Measurements from ENCODE around the gene SUCNR1.
"Not testable (repeated sequence)": the region's sequence is repeated elsewhere in the genome, so short reads cannot be mapped to it uniquely, and the experiment has no call there.

Gene SUCNR1

DNA sequence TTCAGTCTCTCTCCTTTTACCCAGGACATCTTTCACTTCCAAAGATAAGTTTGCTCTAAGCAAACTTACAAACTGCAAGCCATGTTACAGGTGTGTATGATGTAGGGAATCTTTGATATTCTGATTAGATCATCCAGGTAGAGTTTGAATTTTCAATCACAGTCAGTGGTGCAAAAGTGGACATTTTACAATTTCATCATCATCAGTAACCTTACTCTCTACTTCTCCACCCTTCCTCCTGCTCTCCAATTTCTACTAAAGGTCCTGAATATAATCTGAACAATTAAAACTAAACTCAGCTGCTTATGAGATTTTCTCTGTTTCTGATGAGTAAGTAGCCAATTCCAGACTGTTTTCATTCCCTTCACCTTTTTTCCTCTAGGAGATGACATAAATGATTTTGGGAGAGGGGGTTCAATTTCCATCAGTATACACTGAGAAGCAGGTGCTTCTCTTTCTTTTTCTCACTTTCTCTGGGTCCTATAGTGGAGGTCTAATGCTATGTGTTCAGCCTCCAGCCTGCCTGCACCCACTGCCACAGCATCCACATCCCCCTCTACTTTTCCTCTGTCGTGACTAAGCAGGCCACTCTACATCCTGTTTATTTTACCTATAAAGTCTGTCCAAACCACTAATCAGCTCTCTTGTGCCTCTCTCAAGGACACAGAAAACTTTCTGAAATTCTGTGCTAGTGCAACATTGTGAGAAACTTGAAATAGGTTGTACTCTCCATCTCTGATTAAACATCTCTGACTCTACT lies 27.6 kb downstream of the SUCNR1 start:
- DNase-seq (ENCODE audit: low read depth in 2 of 2) = no peak

DNA sequence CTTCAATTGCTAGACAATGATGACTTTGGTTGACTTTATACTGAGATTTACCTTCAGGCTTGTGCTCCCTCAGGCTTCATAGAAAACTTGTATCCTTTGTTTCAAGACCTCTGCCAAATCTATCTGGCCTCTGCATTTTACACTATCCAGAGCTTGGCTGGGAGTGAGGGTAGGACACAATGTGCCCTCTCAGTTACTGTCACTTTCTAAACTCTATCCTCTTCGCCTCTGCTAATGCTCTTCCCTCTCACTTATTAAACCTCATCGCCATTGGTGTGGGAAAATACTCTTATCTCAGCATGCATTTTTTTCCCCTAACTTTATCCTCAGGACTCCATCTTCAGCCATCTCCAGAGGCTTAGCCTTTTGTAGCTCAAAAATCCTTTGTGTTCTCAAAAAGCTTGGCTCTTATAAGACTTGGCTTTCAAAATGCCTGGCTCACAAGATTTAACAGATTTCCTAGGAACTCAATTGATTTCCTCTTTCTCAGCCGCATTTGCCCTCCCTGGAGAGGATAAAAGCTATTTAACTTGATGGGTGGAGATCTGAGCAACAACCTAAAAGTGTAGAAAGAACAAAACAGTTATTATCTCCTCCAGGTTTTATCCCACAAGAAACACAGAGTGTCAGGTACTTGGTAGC lies 28.3 kb downstream of the SUCNR1 start:
- DNase-seq (ENCODE audit: low read depth in 2 of 2) = no peak

DNA sequence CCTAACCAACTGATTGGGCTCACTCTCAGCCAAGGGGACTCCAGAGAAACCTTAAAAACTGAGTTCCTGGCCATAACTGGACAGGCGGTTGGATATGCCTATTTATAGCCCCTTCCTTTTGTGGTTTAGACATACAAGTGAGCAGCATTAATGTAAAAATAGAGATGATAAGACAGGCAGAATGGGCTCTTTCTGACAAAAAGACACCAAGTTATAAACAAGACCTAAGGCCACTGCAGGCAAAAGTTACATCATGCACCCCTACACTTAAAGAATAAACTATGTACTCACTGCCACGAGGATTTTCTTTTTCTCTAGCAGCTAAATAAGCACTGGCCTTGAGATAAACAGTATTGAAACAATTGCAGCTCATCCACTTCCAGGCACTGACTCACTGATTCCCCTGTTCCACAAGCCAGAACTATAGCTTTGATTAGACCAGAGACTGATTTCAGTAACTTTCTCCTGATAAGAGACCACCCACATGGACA lies 30.1 kb downstream of the SUCNR1 start:
- no peak for DNase-seq (ENCODE audit: low read depth in 2 of 2)

DNA sequence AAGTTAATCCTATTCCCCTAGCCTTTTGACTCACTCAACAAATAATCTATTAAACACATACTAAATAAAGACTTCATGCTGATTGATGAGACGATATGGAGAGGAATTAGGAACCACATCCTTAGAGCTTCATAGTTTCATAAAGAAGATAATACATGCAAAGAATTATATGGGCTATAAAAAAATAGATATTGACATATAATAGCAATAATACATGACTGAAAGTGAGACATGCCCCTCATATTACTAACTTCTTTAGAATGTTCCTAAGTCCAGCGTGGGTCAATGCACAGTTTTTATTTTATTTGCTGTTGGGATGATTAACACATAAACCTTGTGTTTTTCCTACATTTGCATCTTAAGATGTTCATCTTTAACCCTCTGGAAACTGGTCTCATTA lies 32.2 kb downstream of the SUCNR1 start:
- DNase-seq (ENCODE audit: low read depth in 2 of 2) = no peak

DNA sequence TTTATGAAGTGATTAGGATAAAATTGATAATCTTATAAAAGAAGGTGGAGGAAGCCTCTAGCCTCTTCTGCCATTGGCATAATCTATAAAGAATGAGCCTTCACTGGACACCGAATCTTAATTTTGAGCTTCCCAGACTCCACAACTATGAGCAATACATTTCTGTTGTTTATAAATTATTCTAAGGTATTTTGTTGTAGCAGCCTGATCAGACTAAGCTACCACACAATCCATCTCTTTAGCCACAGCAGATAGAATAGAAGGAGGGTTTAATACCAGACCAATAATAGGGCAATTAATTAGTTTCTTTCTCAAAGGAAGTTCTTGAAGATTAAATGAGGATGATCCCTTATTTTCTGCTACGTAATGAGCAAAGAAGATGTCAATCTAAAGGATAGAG lies 33.3 kb downstream of the SUCNR1 start:
- no peak for DNase-seq (ENCODE audit: low read depth in 2 of 2)

DNA sequence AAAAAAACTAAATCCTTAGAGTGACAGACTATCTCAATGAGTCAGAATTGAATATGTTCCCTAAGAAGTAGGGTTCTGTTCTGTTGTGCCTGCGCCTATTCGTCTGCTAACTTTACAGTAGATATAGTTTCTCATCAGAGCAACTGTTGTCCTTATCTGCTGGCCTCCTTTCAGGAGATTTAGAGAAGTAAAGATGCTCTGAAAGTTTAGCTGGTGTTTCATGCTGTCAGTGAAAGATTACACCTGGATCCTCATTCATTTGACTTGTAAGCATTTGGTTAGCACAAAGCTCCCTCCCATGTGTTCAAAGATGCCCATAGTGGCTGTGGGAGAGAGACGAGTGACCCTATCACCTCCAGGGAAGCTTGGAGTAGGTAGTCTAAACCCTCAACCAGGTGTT lies 35.0 kb downstream of the SUCNR1 start:
- no peak for DNase-seq (ENCODE audit: low read depth in 2 of 2)

DNA sequence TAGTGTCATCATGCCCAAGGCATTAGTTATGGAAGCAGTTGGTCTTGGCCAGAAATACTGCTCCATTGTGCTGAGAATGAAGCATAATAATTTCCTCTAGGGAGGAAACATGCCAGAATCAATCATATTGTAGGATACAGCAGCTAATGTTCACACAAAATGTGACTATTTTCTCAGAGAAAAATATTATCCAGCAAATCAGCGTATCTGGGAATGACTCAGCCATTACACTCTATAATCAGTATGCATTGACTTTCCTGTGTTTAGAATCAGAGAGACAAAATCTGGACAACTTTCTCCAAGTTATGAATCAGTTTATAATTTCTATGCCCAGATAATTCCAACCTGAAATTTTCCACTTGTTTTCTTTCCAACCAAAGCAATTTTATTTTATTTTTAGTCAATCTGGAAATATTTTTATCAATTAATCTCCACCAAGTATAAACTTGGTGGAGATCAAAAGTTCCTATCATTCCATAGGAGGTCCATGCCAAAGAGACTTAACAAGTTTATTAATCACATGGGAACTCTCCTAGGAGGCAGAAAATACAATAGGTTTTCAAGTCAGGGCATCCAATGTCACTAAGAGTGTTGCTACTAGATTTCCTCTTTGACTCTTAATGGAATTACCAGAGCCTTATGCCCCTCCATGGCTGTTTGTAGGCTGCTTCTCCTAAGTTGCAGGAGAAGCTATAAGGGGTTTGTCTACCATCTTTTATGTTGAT lies 36.4 kb downstream of the SUCNR1 start:
- DNase-seq (ENCODE audit: low read depth in 2 of 2) = no peak

DNA sequence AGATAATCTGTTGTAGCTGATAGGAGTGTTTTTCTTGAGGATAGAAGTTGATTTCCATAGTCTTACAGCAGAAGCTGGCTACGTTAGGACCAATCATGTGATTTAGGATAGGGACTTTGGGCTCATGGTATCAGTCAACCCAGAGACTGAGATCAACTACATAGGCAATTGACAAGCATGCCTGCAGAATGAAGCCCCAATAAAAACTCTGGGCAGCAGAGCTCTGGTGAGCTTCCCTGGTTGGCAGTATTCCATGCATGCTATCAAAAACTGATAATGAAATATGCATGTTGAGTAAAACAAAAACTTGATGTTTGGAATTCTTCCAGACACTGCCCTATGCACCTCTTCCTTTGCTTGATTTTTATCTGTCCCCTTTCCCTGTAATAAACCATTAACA lies 38.0 kb downstream of the SUCNR1 start:
- no peak for DNase-seq (ENCODE audit: low read depth in 2 of 2)

DNA sequence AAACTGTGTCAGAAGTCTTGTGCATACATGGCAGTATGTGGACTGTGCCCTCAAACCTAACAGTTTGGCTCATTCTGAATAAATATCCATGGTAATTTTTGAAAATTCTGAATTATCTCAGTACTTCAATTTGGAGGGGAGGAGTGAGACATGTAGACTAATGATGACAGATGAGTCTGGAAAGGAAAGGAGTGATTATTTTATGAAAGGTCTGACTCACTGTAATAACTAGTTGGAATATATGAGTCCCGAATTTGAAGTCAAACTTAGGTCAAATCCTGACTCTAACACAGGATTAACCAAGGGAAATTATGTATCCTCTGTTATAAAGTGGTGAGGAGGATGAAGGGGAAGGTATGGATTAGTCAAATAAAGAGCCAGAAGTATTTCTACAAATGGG lies 38.6 kb downstream of the SUCNR1 start:
- DNase-seq (ENCODE audit: low read depth in 2 of 2) = no peak

DNA sequence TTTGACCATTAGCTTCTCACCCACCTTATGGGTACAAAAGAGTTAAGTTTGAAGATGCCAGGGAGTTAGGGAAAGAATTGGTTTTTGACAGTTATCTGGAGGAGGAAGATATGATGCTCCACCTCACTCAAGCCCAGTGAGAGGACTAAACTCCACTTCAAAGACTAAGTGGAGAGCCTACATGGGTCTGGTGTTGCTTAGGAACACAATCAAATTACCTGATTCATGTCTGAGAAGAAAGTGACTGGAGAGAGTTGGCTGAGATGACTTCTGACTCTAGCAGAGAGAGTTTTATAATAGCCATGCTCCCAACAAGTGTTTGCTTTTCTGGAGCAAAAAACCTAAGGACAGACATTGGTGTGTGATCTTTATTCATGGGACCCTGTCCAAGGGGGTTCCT lies 43.3 kb downstream of the SUCNR1 start:
- no peak for DNase-seq (ENCODE audit: low read depth in 2 of 2)

DNA sequence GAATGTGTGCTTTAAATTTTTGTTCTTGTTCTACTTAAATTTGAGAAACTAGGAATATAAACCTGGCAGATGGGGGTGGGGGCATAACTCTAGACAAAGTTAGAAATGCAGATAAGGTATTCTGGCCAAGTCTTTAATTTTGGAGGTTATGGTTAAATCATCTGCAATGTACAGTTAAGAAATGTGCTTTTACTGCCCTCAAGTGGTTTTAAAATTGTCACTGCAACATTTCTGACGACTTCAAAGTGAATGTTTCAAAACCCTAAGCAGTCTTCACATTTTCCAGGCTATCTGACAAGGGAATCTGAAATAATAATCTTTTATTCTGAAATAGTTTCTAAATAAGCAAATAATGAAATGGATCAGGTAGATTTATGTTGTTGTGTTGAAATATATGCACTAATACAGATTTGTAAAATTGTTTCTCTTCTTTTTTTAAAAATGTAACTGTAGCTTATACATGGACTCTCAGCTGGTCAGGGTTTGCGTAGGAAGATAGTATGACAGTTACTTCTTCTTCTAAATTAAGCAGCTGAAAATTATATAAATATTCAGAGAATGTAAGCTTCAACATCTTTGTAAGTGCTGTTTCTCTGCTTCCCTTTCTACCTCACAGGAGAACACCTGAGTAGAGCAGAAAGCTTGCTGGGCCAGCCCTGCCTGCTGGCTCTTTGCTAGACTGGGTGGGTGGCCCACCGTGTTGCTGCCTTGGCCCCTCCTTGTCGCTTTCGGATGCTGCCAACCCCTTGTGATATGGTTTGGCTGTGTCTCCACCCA lies 45.0 kb downstream of the SUCNR1 start:
- DNase-seq (ENCODE audit: low read depth in 2 of 2) = no peak

DNA sequence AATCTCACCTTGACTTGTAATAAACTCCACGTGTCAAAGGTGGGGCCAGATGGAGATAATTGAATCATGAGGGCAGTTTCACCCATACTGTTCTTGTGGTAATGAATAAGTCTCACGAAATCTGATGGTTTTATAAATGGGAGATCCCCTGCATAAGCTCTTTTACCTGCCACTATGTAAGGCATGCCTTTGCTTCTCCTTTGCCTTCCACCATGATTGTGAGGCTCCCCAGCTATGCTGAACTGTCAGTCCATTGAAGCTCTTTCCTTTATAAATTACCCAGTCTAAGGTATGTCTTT lies 45.5 kb downstream of the SUCNR1 start:
- DNase-seq (ENCODE audit: low read depth in 2 of 2) = no peak

DNA sequence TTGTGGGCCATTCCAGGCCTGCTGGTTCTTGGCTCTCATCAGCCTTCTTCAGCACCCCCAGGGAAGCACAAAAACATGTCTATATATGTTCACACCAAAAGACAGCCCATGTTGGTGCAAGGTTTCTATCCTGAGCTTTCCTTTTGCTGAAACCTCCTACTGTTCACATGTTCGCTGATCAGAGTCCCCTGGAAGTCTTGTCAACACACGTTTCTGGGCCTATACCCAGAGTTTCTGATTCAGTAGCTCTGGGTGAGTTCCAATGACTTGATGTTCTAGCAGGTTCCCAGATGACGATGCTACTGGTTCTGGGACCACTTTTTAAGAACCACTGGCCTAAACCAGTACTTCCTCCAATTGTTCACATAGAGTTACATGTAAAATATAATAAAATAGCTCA lies 46.0 kb downstream of the SUCNR1 start:
- no peak for DNase-seq (ENCODE audit: low read depth in 2 of 2)

DNA sequence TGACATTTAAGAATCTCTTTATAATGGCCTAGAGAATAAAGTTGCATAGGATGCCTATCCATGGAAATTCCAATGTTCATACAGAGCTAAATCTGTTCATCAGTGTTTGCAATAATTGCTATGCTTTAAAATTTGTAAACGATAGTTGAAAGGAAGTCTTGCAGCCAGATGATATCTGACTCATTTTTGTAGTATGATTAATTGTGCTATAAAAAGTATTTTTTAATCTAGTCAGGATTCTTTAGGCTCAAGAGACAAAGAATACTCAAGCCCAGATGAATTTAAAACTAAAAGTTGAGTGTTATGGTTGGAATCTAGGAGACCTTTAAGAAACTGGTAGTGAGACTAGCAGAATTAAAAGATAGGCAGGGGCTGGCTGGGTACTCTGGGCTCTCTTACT lies 50.5 kb downstream of the SUCNR1 start:
- no peak for DNase-seq (ENCODE audit: low read depth in 2 of 2)

DNA sequence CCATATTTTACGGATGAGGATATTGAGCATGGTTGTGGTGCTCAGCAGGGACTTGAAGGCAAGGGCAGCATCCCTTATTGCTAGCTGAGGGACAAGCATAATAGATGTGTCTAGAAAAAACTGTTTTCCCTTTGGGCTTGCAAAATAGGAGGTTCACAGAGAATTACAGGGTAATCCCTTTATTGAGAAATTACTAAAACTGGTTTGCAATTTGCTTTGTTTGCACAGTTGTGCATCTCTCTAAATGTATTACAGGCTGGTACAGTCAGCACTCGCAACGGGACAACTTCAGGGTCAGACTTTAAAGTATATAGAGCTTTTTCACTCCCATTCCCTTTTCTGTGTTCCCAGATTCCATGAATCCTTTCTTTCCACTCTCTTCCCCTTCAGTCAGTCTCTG lies 51.3 kb downstream of the SUCNR1 start:
- DNase-seq (ENCODE audit: low read depth in 2 of 2) = no peak

DNA sequence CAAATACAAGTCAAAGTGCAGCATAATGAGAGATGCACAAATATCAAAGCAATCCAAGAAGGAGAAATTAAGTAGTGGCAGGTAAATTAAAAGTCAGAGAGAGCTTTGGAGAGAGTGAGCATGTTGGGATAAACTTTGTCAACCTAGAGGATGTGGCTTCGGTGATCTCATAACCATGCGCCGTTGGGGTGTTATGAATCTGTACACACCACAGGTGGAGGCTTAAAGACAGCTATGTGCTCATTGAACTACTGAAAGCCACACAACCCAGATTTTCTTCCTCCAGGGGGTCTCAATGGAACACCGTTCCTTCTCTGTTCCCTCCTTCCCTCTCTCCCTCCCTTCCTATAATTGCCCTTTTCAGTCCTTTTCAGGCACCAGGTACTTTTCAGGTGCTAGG lies 52.0 kb downstream of the SUCNR1 start:
- no peak for DNase-seq (ENCODE audit: low read depth in 2 of 2)

DNA sequence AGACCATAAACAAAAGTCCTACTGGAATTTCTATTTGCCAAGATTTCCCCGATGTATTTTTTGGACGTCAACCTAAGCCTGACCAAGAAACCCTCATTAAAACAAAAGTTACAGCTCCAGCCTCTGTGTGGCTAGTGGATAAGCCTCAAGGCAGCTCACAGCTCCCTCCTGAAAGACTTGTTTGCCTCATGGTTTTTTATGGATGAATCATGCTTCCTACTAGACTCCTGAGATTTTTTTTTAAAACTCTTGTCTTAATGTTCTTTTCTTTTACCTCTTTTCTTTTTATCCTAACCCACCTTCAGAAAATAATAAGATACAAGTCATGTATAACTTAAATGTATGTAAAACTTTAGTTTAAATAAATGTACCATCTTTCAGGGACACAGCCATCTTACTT lies 52.4 kb downstream of the SUCNR1 start:
- DNase-seq (ENCODE audit: low read depth in 2 of 2) = no peak

DNA sequence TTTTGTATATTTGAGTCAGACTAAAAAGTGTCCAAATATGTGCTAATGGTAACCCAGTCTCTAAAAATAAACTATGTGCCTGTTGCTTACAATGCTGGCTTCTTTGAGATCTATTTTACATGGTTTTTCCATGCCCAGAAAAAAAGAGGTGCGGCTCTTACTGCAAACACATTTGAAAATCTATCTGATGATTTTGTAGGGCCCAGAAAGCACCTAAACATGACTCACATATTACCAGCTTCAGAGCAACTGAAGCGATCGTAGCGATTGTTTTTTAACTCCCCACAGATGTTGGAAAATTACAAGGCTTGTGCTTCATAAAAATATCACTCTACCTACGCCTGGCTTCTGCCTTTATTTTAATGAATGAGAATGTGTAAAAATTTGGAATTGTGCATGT lies 53.5 kb downstream of the SUCNR1 start:
- DNase-seq (ENCODE audit: low read depth in 2 of 2) = no peak

DNA sequence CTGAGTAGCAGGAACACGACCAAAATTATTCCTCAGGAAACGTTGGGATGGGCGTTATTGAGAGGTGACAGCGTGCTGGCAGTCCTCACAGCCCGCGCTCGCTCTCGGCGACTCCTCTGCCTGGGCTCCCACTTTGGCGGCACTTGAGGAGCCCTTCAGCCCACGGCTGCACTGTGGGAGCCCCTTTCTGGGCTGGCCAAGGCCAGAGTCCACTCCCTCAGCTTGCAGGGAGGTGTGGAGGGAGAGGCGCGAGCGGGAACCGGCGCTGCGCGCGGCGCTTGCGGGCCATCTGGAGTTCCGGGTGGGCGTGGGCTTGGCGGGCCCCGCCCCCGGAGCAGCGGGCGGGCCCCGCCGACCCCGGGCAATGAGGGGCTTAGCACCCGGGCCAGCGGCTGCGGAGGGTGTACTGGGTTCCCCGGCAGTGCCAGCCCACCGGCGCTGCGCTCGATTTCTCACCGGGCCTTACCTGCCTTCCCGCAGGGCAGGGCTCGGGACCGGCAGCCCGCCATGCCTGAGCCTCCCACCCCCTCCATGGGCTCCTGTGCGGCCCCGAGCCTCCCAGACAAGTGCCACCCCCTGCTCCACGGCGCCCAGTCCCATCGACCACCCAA lies 54.6 kb downstream of the SUCNR1 start:
- DNase-seq (ENCODE audit: low read depth in 2 of 2) = not testable (repeated sequence)

DNA sequence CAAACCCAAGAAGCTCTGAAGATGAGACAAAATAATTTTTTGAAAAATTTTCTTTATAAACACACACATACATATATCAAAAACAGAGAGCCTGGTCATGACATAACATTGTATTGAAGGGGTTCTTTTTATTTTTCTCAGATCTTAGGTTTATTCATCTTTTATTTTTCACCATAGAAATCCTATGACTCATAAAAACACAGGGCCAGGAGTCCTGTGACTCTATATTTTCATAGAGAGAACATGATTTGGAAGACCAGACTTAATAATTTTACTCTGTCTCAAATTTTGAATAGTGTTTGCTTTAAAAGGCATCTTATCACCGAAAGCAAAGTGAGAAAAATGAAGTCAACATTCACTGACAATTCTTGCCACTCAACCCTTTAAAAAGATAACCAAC lies 57.7 kb downstream of the SUCNR1 start:
- no peak for DNase-seq (ENCODE audit: low read depth in 2 of 2)

DNA sequence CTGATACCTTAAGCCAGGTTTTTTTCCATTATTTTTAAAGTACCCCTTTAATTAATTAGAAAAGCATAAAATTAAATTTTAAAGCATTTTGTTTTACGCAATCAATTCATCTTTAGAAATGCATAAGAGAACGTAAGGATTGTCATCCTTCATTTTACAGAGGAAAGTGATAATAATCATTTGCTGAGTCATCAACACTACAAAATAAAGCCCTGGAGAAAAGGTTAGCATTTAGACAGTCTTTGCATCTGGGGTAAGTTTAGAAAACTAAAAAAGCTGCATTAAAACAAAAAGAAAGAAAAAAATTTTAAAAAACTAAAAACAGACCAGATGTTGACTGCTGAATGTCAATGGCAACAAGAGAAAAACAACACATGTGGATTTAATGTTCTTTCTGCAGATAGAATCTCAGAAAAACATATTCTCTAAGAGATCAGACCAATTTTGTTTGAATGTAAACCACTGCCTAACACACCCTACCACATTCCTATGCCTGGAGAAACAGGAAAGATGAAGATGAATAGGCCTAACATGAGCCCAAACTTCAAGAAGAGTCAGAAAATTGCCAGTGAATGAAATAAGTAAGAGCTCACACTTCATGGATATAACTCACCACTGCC lies 59.9 kb downstream of the SUCNR1 start:
- no peak for DNase-seq (ENCODE audit: low read depth in 2 of 2)

All from stimulated activated CD8-positive, alpha-beta memory T cell treated with anti-CD3 and anti-CD28 coated beads, Interleukin-7, amount 100 ng/mL, for 1 hour (primary cell).